BLaER1 (cell line): ENCODE results near the gene LAGE3.
"Not testable (repeated sequence)": the region's sequence is repeated elsewhere in the genome, so short reads cannot be mapped to it uniquely, and the experiment has no call there.

ENCODE experiments used
- H3K27ac ChIP-seq: shearing (Covaris generic); formaldehyde crosslinking; 2 replicates; pipeline ENCODE4 v1.8.1; 2022
- H3K27me3 ChIP-seq: shearing (Covaris generic); formaldehyde crosslinking; 2 replicates; pipeline ENCODE4 v1.8.1; 2022
- H3K36me3 ChIP-seq: shearing (Covaris generic); formaldehyde crosslinking; 2 replicates; pipeline ENCODE4 v1.8.1; 2022
- H3K4me1 ChIP-seq: shearing (Covaris generic); formaldehyde crosslinking; 2 replicates; pipeline ENCODE4 v1.8.1; 2022
- H3K4me2 ChIP-seq: shearing (Covaris generic); formaldehyde crosslinking; 2 replicates; pipeline ENCODE4 v1.8.1; 2022
- H3K4me3 ChIP-seq: shearing (Covaris generic); formaldehyde crosslinking; 2 replicates; pipeline ENCODE4 v1.8.1; 2022
- H3K9ac ChIP-seq: shearing (Covaris generic); formaldehyde crosslinking; 2 replicates; pipeline ENCODE4 v1.8.1; 2022
- H3K9me3 ChIP-seq: shearing (Covaris generic); formaldehyde crosslinking; 2 replicates; pipeline ENCODE4 v1.8.1; 2022
- H4K20me1 ChIP-seq: shearing (Covaris generic); formaldehyde crosslinking; 2 replicates; pipeline ENCODE4 v1.8.1; 2022
- Cebpa-rat ChIP-seq: shearing (Covaris generic); IDR thresholded peaks from 2 replicates; pipeline ENCODE4 v1.8.1; 2022

LAGE3 gene

GRCh38 chrX:154502989-154503388, 23.9 kb upstream of the LAGE3 start:
- Histone ChIP-seq H3K4me3 (no peak overlapping the region), H3K4me2 (no peak overlapping the region)
- no peak for TF ChIP-seq Cebpa-rat

GRCh38 chrX:154502098-154502497, 23.0 kb upstream of the LAGE3 start:
- Histone ChIP-seq H3K4me1 (0 out of 2 replicates have a peak, but pooled peaks cover 6% of the 10 kb centered on the region), H3K36me3 (peaks cover 23% of the 10 kb centered on the region; the same call in 1 of the 2 replicates), H3K27ac (no peak overlapping the region), H3K9ac (no peak overlapping the region), H3K9me3 (peaks cover 20% of the 10 kb centered on the region), H3K4me2 (no peak overlapping the region), H3K27me3 (peaks cover 39% of the 10 kb centered on the region), H3K4me3 (no peak overlapping the region), H4K20me1 (no peaks in the 10 kb centered on the region)
- TF ChIP-seq Cebpa-rat = no peak

More at GRCh38 chrX:154502989-154503388, 23.9 kb upstream of the LAGE3 start:
- Histone ChIP-seq H4K20me1 (no peaks in the 10 kb centered on the region), H3K9ac (no peak overlapping the region), H3K4me1 (0 out of 2 replicates have a peak, but pooled peaks cover under 1% of the 10 kb centered on the region), H3K27ac (no peak overlapping the region), H3K27me3 (peaks cover 31% of the 10 kb centered on the region), H3K9me3 (peaks cover 28% of the 10 kb centered on the region), H3K36me3 (peaks cover 31% of the 10 kb centered on the region; the same call in 1 of the 2 replicates)

- H3K4me2 ChIP-seq = not testable (repeated sequence)
- peaks cover 15% of the 10 kb centered on the region for H3K9me3 ChIP-seq
- H3K36me3 ChIP-seq = peaks cover 16% of the 10 kb centered on the region; the same call in 1 of the 2 replicates
Measured at GRCh38 chrX:154501423-154501822, 22.3 kb upstream of the LAGE3 start.

GRCh38 chrX:154496591-154497137, 17.6 kb upstream of the LAGE3 start:
- not testable (repeated sequence) for H3K9me3 ChIP-seq, H3K4me2 ChIP-seq, H3K4me1 ChIP-seq, H3K9ac ChIP-seq, H3K27ac ChIP-seq, H4K20me1 ChIP-seq, H3K36me3 ChIP-seq, H3K4me3 ChIP-seq
- H3K27me3 ChIP-seq = peaks cover 58% of the 10 kb centered on the region

More at GRCh38 chrX:154501423-154501822, 22.3 kb upstream of the LAGE3 start:
- H3K4me3 ChIP-seq, H3K4me1 ChIP-seq, H3K9ac ChIP-seq, H4K20me1 ChIP-seq, H3K27ac ChIP-seq: not testable (repeated sequence)
- H3K27me3 ChIP-seq = peaks cover 46% of the 10 kb centered on the region

GRCh38 chrX:154495472-154495922, 16.4 kb upstream of the LAGE3 start:
- H3K27me3 ChIP-seq = peaks cover 57% of the 10 kb centered on the region
- TF ChIP-seq Cebpa-rat = no peak

GRCh38 chrX:154494715-154495114, 15.6 kb upstream of the LAGE3 start:
- Histone ChIP-seq H3K27me3 (peaks cover 49% of the 10 kb centered on the region), H3K9me3 (no peaks in the 10 kb centered on the region), H3K9ac (no peak overlapping the region), H3K27ac (no peak overlapping the region), H3K4me1 (peaks cover 13% of the 10 kb centered on the region), H4K20me1 (no peaks in the 10 kb centered on the region), H3K4me2 (no peak overlapping the region), H3K4me3 (no peak overlapping the region), H3K36me3 (no peaks in the 10 kb centered on the region)
- TF ChIP-seq Cebpa-rat = no peak

More at GRCh38 chrX:154495472-154495922, 16.4 kb upstream of the LAGE3 start:
- H4K20me1 ChIP-seq = no peaks in the 10 kb centered on the region
- no peak overlapping the region for H3K9ac ChIP-seq
- no peak overlapping the region for H3K4me3 ChIP-seq
- H3K4me1 ChIP-seq = peaks cover 12% of the 10 kb centered on the region
- no peak overlapping the region for H3K4me2 ChIP-seq
- no peaks in the 10 kb centered on the region for H3K36me3 ChIP-seq
- H3K27ac ChIP-seq = no peak overlapping the region
- H3K9me3 ChIP-seq = no peaks in the 10 kb centered on the region

- H3K4me2 ChIP-seq = peak within 1 kb of the TSS; percentile 80
- H3K9me3 ChIP-seq = peaks cover 32% of the 10 kb centered on the region
- peak within 1 kb of the TSS; percentile 75 for H3K4me3 ChIP-seq
- H3K36me3 ChIP-seq = peaks cover 11% of the 10 kb centered on the region; the same call in 1 of the 2 replicates
- peak within 1 kb of the TSS; percentile 82 for H3K9ac ChIP-seq
- H3K4me1 ChIP-seq = peaks cover 25% of the 10 kb centered on the region
- peaks cover 6% of the 10 kb centered on the region; the same call in 1 of the 2 replicates for H4K20me1 ChIP-seq
- TF ChIP-seq Cebpa-rat = no peak
- peaks cover 17% of the 10 kb centered on the region for H3K27me3 ChIP-seq
- peak within 1 kb of the TSS; percentile 78 for H3K27ac ChIP-seq
Measured at GRCh38 chrX:154490414-154491083, 11.5 kb upstream of the LAGE3 start, which contains the start of gene SLC10A3. TSS of gene SLC10A3 (minus strand) at chrX:154490629. CDS start at chrX:154488940, 1,689 bp downstream.

- H4K20me1 ChIP-seq = peaks cover 12% of the 10 kb centered on the region
- H3K4me3 ChIP-seq = peak overlapping the region; percentile 75
- no peak for TF ChIP-seq Cebpa-rat
- peaks cover 32% of the 10 kb centered on the region for H3K9me3 ChIP-seq
- H3K36me3 ChIP-seq = peaks cover 14% of the 10 kb centered on the region
- H3K27me3 ChIP-seq = peaks cover 12% of the 10 kb centered on the region
- H3K4me2 ChIP-seq = peak overlapping the region; percentile 80
- peak overlapping the region; percentile 82 for H3K9ac ChIP-seq
- H3K4me1 ChIP-seq = peaks cover 30% of the 10 kb centered on the region
- H3K27ac ChIP-seq = peak overlapping the region; percentile 78
Measured at GRCh38 chrX:154490021-154490413, 10.9 kb upstream of the LAGE3 start.

- no peak for TF ChIP-seq Cebpa-rat
- Histone ChIP-seq H3K36me3 (peaks cover 23% of the 10 kb centered on the region), H3K9me3 (peaks cover 32% of the 10 kb centered on the region), H3K4me3 (peak overlapping the region; percentile 75; the same call in 1 of the 2 replicates), H3K4me2 (peak overlapping the region; percentile 80), H3K4me1 (peaks cover 39% of the 10 kb centered on the region), H3K27me3 (peaks cover 7% of the 10 kb centered on the region; the same call in 1 of the 2 replicates), H3K27ac (no peak overlapping the region), H3K9ac (no peak overlapping the region), H4K20me1 (peaks cover 20% of the 10 kb centered on the region)
Measured at GRCh38 chrX:154489182-154489581, 10.1 kb upstream of the LAGE3 start.
